ENCODE measurements around the gene GJE1.

GJE1 gene

DNA sequence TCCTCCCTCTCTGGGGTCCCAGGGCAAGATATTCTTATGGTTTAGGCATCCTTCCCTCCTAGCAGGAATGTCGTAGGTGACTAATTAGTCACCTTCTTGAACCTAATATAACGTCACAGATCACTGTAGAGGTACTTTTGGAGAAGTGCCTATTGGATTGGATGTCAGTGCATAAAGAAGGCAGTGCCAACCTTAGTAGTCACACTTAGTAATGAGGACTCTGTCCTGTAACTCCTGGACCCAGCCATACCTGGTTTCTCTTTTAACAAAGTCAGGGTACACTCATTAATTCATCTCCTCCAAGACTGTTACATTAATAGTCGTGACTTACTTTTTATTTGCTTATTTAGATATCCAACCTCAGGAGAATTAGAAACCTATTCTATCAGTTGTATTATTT, 34.3 kb downstream of the GJE1 start:
- DNase-seq, result no peak

GRCh38 chr6:142167486-142167885, 34.8 kb downstream of the GJE1 start:
- DNase-seq, result no peak

DNA sequence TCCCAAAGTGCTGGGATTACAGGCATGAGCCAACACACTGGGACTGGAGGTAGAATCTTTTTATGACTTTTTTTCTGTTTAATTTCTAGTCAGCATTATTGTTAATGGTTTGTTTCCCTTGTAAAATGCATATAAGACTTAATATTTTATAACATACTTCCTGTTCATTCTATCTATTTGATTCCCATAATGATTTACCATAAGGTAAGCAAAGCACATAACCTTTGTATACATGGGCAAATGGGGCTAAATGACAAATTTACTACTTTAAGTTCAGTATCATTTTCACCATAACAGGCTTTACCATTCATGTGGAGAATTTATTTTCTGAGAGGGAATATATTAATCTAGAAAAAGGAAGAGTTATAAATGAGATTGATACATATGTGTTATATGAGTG, 38.6 kb downstream of the GJE1 start:
- DNase-seq, result no peak

DNA sequence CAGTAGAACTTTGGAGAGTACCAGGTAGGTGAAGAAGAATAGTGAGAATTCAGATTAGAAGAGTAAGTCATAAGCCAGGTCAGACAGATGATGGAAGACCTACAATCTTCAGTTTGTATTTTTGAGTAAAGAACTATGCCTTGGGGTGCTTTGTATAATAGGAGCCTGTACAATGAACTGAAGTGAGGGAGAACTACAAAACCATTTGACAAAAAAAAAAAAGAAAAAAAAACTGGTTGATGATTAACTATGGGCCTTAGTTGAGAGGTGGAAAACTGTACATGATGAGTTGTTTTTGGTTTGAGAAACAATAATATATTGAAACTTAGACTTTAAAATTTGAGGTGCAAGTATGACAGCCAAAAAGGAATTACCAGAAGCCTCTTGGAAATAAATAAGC, 40.0 kb downstream of the GJE1 start:
- DNase-seq, result no peak

DNA sequence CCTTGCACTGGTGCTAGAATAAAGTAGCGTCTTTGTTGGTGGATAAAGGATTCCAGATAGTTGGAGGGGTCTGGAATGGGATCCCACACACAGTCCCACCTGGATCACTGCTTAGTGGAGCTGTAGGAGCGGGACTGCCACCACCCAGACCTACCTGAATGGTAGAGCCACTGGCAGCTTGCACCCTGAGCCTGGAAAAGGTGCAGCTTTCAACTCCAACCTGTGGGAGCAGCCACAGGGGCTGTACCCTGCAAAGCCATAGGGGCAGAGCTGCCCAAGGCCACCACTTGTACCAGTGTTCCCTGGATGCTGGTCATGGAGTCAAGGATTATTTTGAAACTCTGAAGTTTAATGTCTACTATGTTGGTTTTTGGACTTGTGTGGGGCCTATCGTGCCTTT, 41.3 kb downstream of the GJE1 start:
- DNase-seq, result no peak

DNA sequence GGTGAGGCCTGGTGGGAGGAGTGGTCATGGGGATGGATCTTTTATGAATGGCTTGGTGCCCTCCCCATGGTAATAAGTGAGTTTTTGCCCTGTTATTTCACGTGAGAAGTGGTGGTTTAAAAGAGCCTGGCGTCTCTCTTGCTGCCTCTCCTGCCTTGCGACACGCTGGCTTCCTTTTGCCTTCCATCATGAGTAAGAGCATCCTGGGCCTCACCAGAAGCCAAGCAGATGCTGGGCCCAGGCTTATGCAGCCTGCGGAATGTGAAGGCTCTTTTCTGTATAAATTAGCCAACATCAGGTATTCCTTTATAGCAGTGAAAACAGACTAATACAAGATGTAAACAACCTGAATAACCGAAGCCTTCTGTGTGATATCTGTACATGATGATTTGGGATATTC, 42.0 kb downstream of the GJE1 start:
- DNase-seq, result no peak

DNA sequence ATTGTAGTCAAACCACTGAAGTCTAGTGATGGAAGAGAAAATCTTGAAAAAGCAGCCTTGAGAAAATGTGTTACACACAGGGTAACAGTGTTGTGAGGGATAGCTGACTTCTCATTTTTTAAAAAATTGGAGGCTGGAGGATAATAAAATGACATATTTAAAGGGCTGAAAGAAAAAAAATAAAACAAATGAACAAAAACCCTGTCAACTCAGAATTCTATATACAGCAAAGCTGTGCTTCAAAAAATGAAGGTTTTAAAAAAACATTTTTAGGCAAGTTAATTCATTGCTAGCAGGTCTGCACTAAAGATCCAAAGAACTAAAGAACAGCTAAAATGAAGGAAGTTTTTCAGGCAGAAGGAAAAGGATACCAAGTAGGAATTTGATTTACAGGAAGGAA, 45.4 kb downstream of the GJE1 start:
- DNase-seq, result no peak

DNA sequence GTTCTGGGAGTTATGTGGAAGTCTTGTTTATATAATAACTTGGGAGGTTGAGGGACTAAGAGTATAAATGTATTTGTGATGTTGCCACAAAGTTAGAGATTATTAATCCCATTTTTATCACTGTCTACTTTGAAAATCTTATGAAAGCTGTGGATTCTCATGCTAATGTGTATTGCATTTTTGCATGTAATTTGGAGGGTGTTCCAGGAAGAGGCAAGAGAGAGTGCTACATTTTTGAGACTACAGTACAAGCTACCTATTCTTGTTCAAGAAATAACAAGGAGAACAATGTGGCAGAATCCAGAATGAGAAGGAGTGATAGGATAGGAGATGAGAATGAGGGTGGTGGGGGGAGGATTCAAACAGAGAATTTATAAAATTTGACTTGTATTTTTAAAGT, 49.3 kb downstream of the GJE1 start:
- no peak for DNase-seq

DNA sequence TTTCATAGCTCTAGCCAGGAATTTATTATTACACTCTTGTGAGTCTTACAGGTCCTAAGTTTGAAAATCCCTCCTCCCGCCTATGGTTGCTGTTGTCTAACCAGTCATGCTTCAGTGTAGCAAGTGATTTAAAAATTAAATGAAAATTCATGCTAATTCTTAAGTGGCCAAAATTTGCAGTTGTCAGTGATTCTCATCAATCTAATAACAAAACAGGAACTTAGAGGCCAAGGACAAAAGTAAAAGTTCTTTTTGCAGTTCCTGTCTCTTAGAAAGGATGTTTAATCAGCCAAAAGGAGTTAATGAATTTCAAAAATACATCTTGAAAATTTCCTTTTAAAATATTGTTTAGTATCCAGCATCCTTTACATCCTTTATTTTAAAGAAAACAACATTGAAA, 50.6 kb downstream of the GJE1 start:
- DNase-seq, result no peak

DNA sequence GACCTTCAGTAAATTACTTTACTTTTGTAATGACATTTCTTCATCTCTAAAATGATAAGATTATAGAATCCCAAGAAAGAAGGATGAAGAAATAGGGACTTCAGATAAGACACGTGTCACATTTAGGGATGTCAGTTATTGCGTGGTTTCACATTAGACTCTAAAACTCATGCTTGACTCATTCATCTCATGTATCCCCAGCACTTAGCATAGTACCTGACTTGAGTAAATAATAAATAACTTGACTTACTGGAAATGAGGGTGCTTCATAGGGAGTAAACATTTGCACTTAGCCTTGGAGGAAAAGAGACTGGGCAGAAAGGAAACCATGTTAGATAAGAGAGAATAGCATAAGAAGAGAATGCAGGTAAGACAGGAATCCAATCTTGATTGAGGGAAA, 51.6 kb downstream of the GJE1 start:
- DNase-seq, result no peak
